GM23248 (cell line): ENCODE measurements around the gene STIP1. TPM values are rescaled to one million over a fixed set of nuclear protein-coding genes. Genes with fewer than 3 reads are reported as not detected.
"Not testable (repeated sequence)": the region's sequence is repeated elsewhere in the genome, so short reads cannot be mapped to it uniquely, and the experiment has no call there.

Experiments used
- DNase-seq: peaks from one replicate; pipeline ENCODE4 v3.0.0-alpha.2; 2015
- H2AFZ ChIP-seq: fragments of 200-600 bp; sonication (generic); 2 replicates; pipeline ENCODE4 v1.6.1; 2016; ENCODE audit warnings: antibody characterized with exemption
- H3F3A ChIP-seq: fragments of 200-600 bp; sonication (generic); 2 replicates; pipeline ENCODE4 v1.6.1; 2016; ENCODE audit warnings: mild to moderate bottlenecking, antibody characterized with exemption, mixed run types; ENCODE audit not compliant: insufficient read depth
- H3K27ac ChIP-seq: fragments of 200-600 bp; sonication (generic); 2 replicates; pipeline ENCODE4 v1.5.1; 2016; ENCODE audit warnings: mild to moderate bottlenecking
- H3K27me3 ChIP-seq: fragments of 200-600 bp; sonication (generic); replicated peaks from 2 replicates; pipeline ENCODE4 v1.6.1; 2016; ENCODE audit warnings: mild to moderate bottlenecking; ENCODE audit not compliant: insufficient read depth
- H3K36me3 ChIP-seq: fragments of 200-600 bp; sonication (generic); 2 replicates; pipeline ENCODE4 v1.6.1; 2016; ENCODE audit warnings: low read depth, mild to moderate bottlenecking
- H3K4me1 ChIP-seq: fragments of 200-600 bp; sonication (generic); 2 replicates; pipeline ENCODE4 v1.6.1; 2016; ENCODE audit warnings: mild to moderate bottlenecking; ENCODE audit not compliant: insufficient read depth
- H3K4me2 ChIP-seq: fragments of 200-600 bp; sonication (generic); one replicate; pipeline ENCODE4 v1.6.1; 2016; ENCODE audit warnings: mild to moderate bottlenecking; ENCODE audit not compliant: unreplicated experiment
- H3K4me3 ChIP-seq: fragments of 200-600 bp; sonication (generic); 2 replicates; pipeline ENCODE4 v1.5.1; 2016; ENCODE audit warnings: mild to moderate bottlenecking
- H3K79me2 ChIP-seq: fragments of 200-600 bp; sonication (generic); 2 replicates; pipeline ENCODE4 v1.6.1; 2016; ENCODE audit warnings: mild to moderate bottlenecking; ENCODE audit not compliant: insufficient read depth
- H3K9ac ChIP-seq: fragments of 200-600 bp; sonication (generic); 2 replicates; pipeline ENCODE4 v1.6.1; 2016; ENCODE audit warnings: mild to moderate bottlenecking
- H3K9me2 ChIP-seq: fragments of 200-600 bp; sonication (generic); 2 replicates; pipeline ENCODE4 v1.6.1; 2016; ENCODE audit warnings: mixed run types, mild to moderate bottlenecking, moderate library complexity; ENCODE audit not compliant: insufficient read depth
- H3K9me3 ChIP-seq: fragments of 200-600 bp; sonication (generic); one replicate; pipeline ENCODE4 v1.6.1; 2017; ENCODE audit warnings: low read depth
- H4K20me1 ChIP-seq: fragments of 200-600 bp; sonication (generic); 2 replicates; pipeline ENCODE4 v1.6.0; 2016; ENCODE audit not compliant: insufficient read depth
- EZH2 ChIP-seq: fragments of 200-600 bp; sonication (generic); IDR thresholded peaks from 2 replicates; pipeline ENCODE4 v1.6.1; 2018; ENCODE audit warnings: antibody characterized with exemption, mild to moderate bottlenecking; ENCODE audit not compliant: insufficient read depth, poor library complexity, severe bottlenecking
- EZH2phosphoT487 ChIP-seq: fragments of 200-600 bp; sonication (generic); IDR thresholded peaks from 2 replicates; pipeline ENCODE4 v1.6.1; 2018; ENCODE audit warnings: antibody characterized with exemption, moderate library complexity, mild to moderate bottlenecking, low read depth; ENCODE audit not compliant: insufficient read depth
- WGBS, 2 experiments: methylation state at CpG; one replicate each; pipeline ENCODE4 v1.1.6; 2015 to 2017; ENCODE audit warnings: low lambda C conversion rate in 2 of 2, low coverage in 1 of 2; ENCODE audit errors: missing lambda C conversion rate in 2 of 2; 5-methylcytosine and 5-hydroxymethylcytosine counted together
- in situ Hi-C: fragments of 300-500 bp; cut with MboI; formaldehyde crosslinking; loops from 2 replicates; pipeline ENCODE4 v1.15.0; 2020
- polyA plus RNA-seq: library from polyadenylated mRNA; unstranded; fragments of >200 nt; fragmentation: Nextera tagmentation; extraction: Ambion mirVana; gene quantifications from 2 replicates; pipeline ENCODE4 v1.2.1, GENCODE V29; 2016
- total RNA-seq: library from RNA; depleted of rRNA; stranded (reverse); fragments of >200 nt; shearing (Covaris generic); gene quantifications from 2 replicates; pipeline ENCODE4 v1.2.3, GENCODE V29; 2014

STIP1 gene
- total and polyA plus RNA-seq, 2 experiments from 2014 or later = 115 to 128 TPM

DNA sequence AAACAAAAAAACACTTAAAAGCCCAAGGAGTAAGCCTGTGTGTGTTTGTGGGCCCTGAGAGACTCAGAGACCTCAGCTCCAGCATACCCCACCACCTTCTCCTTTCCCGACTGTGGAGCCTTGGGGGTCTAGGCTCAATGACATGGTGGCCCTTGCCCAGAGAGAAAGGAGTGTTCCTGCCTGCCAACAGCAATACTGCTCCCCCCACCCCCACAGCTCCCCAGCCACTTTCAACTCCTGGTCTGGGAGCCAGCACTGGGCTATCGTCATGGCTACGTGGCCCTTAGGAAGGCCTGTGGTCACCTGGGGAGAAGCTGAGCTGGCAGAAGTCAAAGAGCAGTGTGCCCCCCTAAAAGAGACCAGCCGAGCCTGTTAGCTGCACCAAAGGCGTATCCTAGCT lies 58.1 kb downstream of the STIP1 start:
- 51 to 54% methylated on average over 5 of the region's 5 CpGs for WGBS, 2 experiments
- Histone ChIP-seq H3K79me2 (peaks cover 46% of the 10 kb centered on the region), H3K27ac (no peak overlapping the region), H3K4me1 (peaks cover 15% of the 10 kb centered on the region), H3K9me3 (no peaks in the 10 kb centered on the region), H3F3A (peaks cover 23% of the 10 kb centered on the region), H3K4me3 (no peak overlapping the region), H3K4me2 (peak overlapping the region; percentile 21), H3K27me3 (no peaks in the 10 kb centered on the region), H2AFZ (no peak overlapping the region), H3K9ac (no peak overlapping the region), H3K36me3 (no peaks in the 10 kb centered on the region; the same call in 1 of the 2 replicates), H4K20me1 (no peaks in the 10 kb centered on the region), H3K9me2 (no peaks in the 10 kb centered on the region)
- TF ChIP-seq EZH2phosphoT487 (no peak), EZH2 (no peak)
- no peak for DNase-seq
- in situ Hi-C loops = no loop called here

DNA sequence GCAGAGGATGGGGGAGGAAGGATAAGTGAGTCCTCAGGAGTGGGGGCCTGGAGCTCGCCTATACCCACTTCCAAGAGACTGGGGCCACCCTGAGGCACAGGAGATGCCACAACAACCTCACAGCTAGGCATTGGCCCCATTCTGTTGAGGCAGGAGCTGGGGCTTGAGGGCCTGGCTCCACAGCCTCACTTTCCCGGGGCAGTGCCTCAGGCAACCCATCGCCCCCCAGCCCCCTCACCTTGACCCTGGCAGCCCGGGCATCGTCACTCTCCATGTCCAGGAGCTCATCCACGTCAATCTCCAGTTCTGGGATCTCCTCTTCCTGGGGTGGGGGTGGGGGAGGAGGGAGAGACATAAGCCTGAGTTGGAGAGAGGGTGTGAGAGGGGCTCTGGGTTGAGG lies 59.0 kb downstream of the STIP1 start:
- no peak for TF ChIP-seq EZH2
- TF ChIP-seq EZH2phosphoT487 = no peak
- Histone ChIP-seq H3K4me2 (peak overlapping the region; percentile 81), H3K9me3 (no peaks in the 10 kb centered on the region), H2AFZ (no peak overlapping the region), H3K9ac (peak overlapping the region; percentile 92), H3K4me3 (peak overlapping the region; percentile 100), H3F3A (peaks cover 20% of the 10 kb centered on the region), H4K20me1 (no peaks in the 10 kb centered on the region), H3K79me2 (peaks cover 46% of the 10 kb centered on the region), H3K9me2 (no peaks in the 10 kb centered on the region), H3K27me3 (no peaks in the 10 kb centered on the region), H3K27ac (peak overlapping the region; percentile 88), H3K36me3 (no peaks in the 10 kb centered on the region; the same call in 1 of the 2 replicates), H3K4me1 (peaks cover 15% of the 10 kb centered on the region)
- 50% methylated on average over 6 of the region's 6 CpGs for WGBS, 2 experiments
- in situ Hi-C loops = no loop called here
- no peak for DNase-seq

DNA sequence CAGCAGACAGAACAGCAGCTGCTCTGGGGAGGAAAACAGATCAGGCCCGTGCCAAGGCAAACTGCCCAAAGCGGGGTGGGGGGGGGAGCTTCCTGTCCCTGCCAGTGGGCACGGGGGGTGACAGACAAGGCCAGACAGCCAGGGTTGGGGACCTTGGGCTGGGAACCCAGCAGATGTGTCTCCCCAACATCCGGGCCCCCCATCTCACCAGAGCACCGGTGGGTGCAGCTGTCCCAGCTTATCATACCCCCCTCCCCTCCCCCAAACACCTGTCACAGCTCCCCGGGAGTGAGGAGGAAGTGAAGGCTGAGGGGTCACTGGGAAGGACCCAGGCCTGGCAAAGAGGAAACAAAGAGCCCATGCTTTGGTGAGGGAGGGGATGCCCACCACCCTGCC lies 59.4 kb downstream of the STIP1 start:
- WGBS, 2 experiments = 0 to 1% methylated on average over 2 to 5 of the region's 6 CpGs
- no peak for DNase-seq
- Histone ChIP-seq H3F3A (peaks cover 15% of the 10 kb centered on the region), H4K20me1 (no peaks in the 10 kb centered on the region), H3K4me2 (peak overlapping the region; percentile 81), H3K36me3 (no peaks in the 10 kb centered on the region; the same call in 1 of the 2 replicates), H2AFZ (no peak overlapping the region), H3K9ac (peak overlapping the region; percentile 92), H3K9me2 (no peaks in the 10 kb centered on the region), H3K9me3 (no peaks in the 10 kb centered on the region), H3K27me3 (no peaks in the 10 kb centered on the region), H3K4me3 (peak overlapping the region; percentile 100), H3K27ac (peak overlapping the region; percentile 88), H3K4me1 (peaks cover 11% of the 10 kb centered on the region), H3K79me2 (peaks cover 46% of the 10 kb centered on the region)
- in situ Hi-C loops = no loop called here
- TF ChIP-seq EZH2 (no peak), EZH2phosphoT487 (no peak)

DNA sequence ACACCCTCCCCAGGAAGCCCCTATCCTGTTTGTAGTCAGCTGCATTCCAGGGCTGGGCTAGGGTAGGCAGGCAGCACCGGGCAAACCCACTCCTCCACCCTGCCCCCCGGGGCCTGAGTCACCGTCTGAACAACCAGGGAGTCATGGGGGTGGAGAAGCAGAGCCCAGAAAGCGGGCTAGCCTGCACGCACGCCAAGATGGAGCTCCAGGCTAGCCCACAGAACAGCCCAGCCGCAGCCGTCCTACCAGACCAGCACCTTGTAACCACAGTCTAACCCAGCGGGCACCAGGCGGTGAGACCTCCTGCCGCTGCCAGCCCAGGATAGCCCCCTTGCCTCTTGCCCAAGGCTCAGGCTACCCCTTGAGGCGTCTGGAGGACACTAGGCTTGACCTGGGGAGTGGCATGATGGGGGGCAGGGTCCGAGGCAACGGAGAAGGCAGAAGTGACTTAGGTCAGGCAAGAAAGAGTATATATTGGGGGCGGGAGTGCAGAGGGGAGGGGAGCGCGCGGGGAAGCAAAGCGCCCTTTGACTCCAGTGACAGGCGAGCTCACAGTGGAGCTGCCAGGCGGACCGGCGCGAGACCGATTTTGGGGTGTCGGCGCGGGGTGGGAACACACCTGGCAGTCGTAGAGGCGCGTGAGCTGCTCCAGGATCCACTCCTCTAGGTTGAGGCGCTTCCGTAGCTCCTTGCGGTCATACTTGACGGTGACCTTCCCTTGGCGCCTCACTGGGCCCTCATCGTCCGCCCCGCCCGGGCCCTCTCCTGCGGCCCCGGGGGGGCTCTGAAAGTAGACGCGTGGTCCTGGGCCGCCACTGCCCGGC lies 60.0 kb downstream of the STIP1 start:
- H3K4me3 ChIP-seq = peak overlapping the region; percentile 100
- DNase-seq = peak; percentile 98
- H3K27me3 ChIP-seq = no peaks in the 10 kb centered on the region
- H3K4me2 ChIP-seq = peak overlapping the region; percentile 81
- 0 out of 2 replicates have a peak, but pooled peaks cover 10% of the 10 kb centered on the region for H3K4me1 ChIP-seq
- H3K36me3 ChIP-seq = no peaks in the 10 kb centered on the region; the same call in 1 of the 2 replicates
- peak overlapping the region; percentile 88 for H3K27ac ChIP-seq
- H4K20me1 ChIP-seq = no peaks in the 10 kb centered on the region
- in situ Hi-C loops = no loop called here
- H3K9me2 ChIP-seq = no peaks in the 10 kb centered on the region
- H3K79me2 ChIP-seq = peaks cover 46% of the 10 kb centered on the region
- H3K9me3 ChIP-seq = no peaks in the 10 kb centered on the region
- H2AFZ ChIP-seq = peak overlapping the region; percentile 46; the same call in 1 of the 2 replicates
- peaks cover 14% of the 10 kb centered on the region; the same call in 1 of the 2 replicates for H3F3A ChIP-seq
- H3K9ac ChIP-seq = peak overlapping the region; percentile 92
- no peak for TF ChIP-seq EZH2phosphoT487
- no peak for TF ChIP-seq EZH2
- 1 to 2% methylated on average over 29 to 45 of the region's 46 CpGs for WGBS, 2 experiments

DNA sequence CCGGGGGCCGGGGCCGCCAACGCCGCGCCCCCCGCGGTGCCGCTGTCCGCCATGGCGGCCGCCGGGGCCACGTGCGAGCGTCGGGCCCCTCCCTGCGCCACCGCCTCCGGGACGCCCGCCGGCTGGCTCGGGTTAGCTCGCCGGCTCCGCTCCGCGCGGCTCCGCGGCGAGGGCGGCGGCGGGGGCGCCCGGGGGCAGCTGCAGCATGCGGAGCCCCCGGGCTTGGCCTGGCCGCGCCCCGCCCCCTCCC lies 60.6 kb downstream of the STIP1 start:
- DNase-seq, H3K9me2 ChIP-seq, H3K27me3 ChIP-seq, H3K36me3 ChIP-seq, H3K4me1 ChIP-seq, H2AFZ ChIP-seq, in situ Hi-C loops, H3K4me2 ChIP-seq, H4K20me1 ChIP-seq, H3K9me3 ChIP-seq: not testable (repeated sequence)
- H3F3A ChIP-seq = peaks cover 14% of the 10 kb centered on the region; the same call in 1 of the 2 replicates
- 0 to 1% methylated on average over 16 to 23 of the region's 43 CpGs for WGBS, 2 experiments
- peak overlapping the region; percentile 88 for H3K27ac ChIP-seq
- peak overlapping the region; percentile 100 for H3K4me3 ChIP-seq
- H3K9ac ChIP-seq = peak overlapping the region; percentile 92
- peaks cover 46% of the 10 kb centered on the region for H3K79me2 ChIP-seq
